ENCODE measurements around the gene XXYLT1.

XXYLT1 gene

GRCh38 chr3:195147649-195148080, 123.3 kb downstream of the XXYLT1 start:
- Histone ChIP-seq H3K9ac (ENCODE audit: low read length) (no peak overlapping the region), H3K9me3 (ENCODE audit: insufficient read depth, low read length) (no peaks in the 10 kb centered on the region), H4K20me1 (ENCODE audit: low read depth, low read length) (no peaks in the 10 kb centered on the region), H3F3A (ENCODE audit: insufficient read depth) (no peaks in the 10 kb centered on the region), H3K27me3 (ENCODE audit: low read length) (no peaks in the 10 kb centered on the region), H3K4me2 (ENCODE audit: low read depth, low read length, poor library complexity, severe bottlenecking) (no peak overlapping the region), H3K4me3 (ENCODE audit: insufficient read depth, low read length, poor library complexity, severe bottlenecking) (no peak overlapping the region), H2AFZ (ENCODE audit: low read depth, low read length, severe bottlenecking) (no peak overlapping the region), H3K27ac (ENCODE audit: low read depth, low read length) (no peak overlapping the region), H3K9me2 (replicated peaks; ENCODE audit: insufficient read depth, low read length) (no peaks in the 10 kb centered on the region), H3K36me3 (ENCODE audit: low read length) (no peaks in the 10 kb centered on the region), H3K79me2 (ENCODE audit: insufficient read depth, low read length) (no peaks in the 10 kb centered on the region)
- no peak for TF ChIP-seq CTCF (IDR thresholded peaks at IDR 0.05; ENCODE audit: insufficient read depth, low read length, poor library complexity, severe bottlenecking)
- TF ChIP-seq EZH2phosphoT487 (conservative IDR thresholded peaks at IDR 0.05; ENCODE audit: low read length): no peak

GRCh38 chr3:195146131-195146530, 124.8 kb downstream of the XXYLT1 start:
- Histone ChIP-seq H3K9ac (ENCODE audit: low read length) (no peak overlapping the region), H3K27ac (ENCODE audit: low read depth, low read length) (no peak overlapping the region), H3K36me3 (ENCODE audit: low read length) (no peaks in the 10 kb centered on the region), H2AFZ (ENCODE audit: low read depth, low read length, severe bottlenecking) (no peak overlapping the region), H3K4me2 (ENCODE audit: low read depth, low read length, poor library complexity, severe bottlenecking) (no peak overlapping the region), H3K9me2 (replicated peaks; ENCODE audit: insufficient read depth, low read length) (no peaks in the 10 kb centered on the region), H3F3A (ENCODE audit: insufficient read depth) (no peaks in the 10 kb centered on the region), H3K9me3 (ENCODE audit: insufficient read depth, low read length) (no peaks in the 10 kb centered on the region), H3K27me3 (ENCODE audit: low read length) (no peaks in the 10 kb centered on the region), H3K4me3 (ENCODE audit: insufficient read depth, low read length, poor library complexity, severe bottlenecking) (no peak overlapping the region), H3K79me2 (ENCODE audit: insufficient read depth, low read length) (no peaks in the 10 kb centered on the region), H4K20me1 (ENCODE audit: low read depth, low read length) (no peaks in the 10 kb centered on the region)
- TF ChIP-seq CTCF (IDR thresholded peaks at IDR 0.05; ENCODE audit: insufficient read depth, low read length, poor library complexity, severe bottlenecking): no peak
- TF ChIP-seq EZH2phosphoT487 (conservative IDR thresholded peaks at IDR 0.05; ENCODE audit: low read length): no peak

GRCh38 chr3:195145579-195145978, 125.4 kb downstream of the XXYLT1 start:
- Histone ChIP-seq H2AFZ (ENCODE audit: low read depth, low read length, severe bottlenecking) (no peak overlapping the region), H3F3A (ENCODE audit: insufficient read depth) (no peaks in the 10 kb centered on the region), H3K9me3 (ENCODE audit: insufficient read depth, low read length) (no peaks in the 10 kb centered on the region), H3K9me2 (replicated peaks; ENCODE audit: insufficient read depth, low read length) (no peaks in the 10 kb centered on the region), H3K9ac (ENCODE audit: low read length) (no peak overlapping the region), H3K4me2 (ENCODE audit: low read depth, low read length, poor library complexity, severe bottlenecking) (no peak overlapping the region), H3K4me3 (ENCODE audit: insufficient read depth, low read length, poor library complexity, severe bottlenecking) (no peak overlapping the region), H4K20me1 (ENCODE audit: low read depth, low read length) (no peaks in the 10 kb centered on the region), H3K36me3 (ENCODE audit: low read length) (no peaks in the 10 kb centered on the region), H3K27ac (ENCODE audit: low read depth, low read length) (no peak overlapping the region), H3K27me3 (ENCODE audit: low read length) (no peaks in the 10 kb centered on the region), H3K79me2 (ENCODE audit: insufficient read depth, low read length) (no peaks in the 10 kb centered on the region)
- TF ChIP-seq EZH2phosphoT487 (conservative IDR thresholded peaks at IDR 0.05; ENCODE audit: low read length) (no peak), CTCF (IDR thresholded peaks at IDR 0.05; ENCODE audit: insufficient read depth, low read length, poor library complexity, severe bottlenecking) (no peak)

All from SU-DHL-6 (cell line).